NCI-H1436 treated with DMSO at 0.1 percent for 48 hours (cell line): Measurements from ENCODE around the gene TNFRSF21.

Experiments used
- DNase-seq: peaks from one replicate; lab custom pipeline; 2025; lab: John Stamatoyannopoulos, UW

Gene TNFRSF21

DNA sequence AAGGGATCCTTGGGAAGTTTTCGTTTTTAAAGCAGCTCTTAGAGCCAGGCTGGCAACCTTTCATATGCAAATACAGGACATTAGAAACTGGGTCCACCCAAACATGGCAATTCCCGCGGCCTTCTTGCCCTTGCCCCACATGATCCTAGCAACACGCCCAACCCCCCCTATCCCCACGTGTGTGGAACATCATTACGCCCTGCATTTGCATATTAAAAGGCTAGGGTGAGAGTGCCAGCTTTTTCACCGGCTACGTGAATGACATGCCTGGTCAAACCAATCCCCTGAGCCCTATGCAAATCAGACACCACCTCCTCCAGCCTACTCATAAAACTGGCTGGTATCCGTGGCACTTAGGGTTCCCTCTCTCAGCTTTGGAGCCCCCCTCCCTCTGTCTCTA lies 88.1 kb downstream of the TNFRSF21 start:
- no peak for DNase-seq

GRCh38 chr6:47209632-47210031 lies 100.1 kb downstream of the TNFRSF21 start:
- DNase-seq, result no peak

- DNase-seq, result no peak
Measured at GRCh38 chr6:47207261-47207660, 102.4 kb downstream of the TNFRSF21 start.

- DNase-seq, result no peak
Measured at GRCh38 chr6:47206626-47207025, 103.1 kb downstream of the TNFRSF21 start.

- DNase-seq, result no peak
Measured at GRCh38 chr6:47203938-47204611, 105.6 kb downstream of the TNFRSF21 start.

GRCh38 chr6:47203266-47203937 lies 106.3 kb downstream of the TNFRSF21 start:
- DNase-seq, result no peak

DNA sequence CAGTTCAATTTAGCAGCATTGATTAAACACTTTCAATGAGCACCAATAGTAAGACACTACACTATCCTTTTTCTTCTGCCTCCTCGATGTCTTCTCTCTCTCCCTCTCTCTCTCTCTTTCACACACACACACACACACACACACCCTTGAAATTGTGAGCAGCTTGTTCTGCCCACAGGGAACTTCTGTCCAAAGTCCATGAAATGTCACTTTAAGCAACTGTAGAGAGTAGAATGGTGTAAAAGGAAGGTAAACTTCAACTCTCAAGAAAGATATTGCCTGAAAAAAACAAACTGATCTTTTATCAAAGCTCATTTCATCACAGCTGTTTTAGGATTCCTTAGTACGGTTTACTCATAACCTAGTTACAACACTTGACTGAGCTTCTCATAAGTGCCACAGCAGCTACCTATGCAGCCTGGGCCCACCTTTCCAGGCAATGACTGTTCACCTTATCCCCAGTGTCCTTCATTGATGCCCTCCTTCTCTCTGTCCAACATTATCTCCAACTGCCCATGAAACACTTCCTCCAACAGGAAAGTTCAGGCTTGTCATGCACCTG lies 107.0 kb downstream of the TNFRSF21 start:
- no peak for DNase-seq

DNA sequence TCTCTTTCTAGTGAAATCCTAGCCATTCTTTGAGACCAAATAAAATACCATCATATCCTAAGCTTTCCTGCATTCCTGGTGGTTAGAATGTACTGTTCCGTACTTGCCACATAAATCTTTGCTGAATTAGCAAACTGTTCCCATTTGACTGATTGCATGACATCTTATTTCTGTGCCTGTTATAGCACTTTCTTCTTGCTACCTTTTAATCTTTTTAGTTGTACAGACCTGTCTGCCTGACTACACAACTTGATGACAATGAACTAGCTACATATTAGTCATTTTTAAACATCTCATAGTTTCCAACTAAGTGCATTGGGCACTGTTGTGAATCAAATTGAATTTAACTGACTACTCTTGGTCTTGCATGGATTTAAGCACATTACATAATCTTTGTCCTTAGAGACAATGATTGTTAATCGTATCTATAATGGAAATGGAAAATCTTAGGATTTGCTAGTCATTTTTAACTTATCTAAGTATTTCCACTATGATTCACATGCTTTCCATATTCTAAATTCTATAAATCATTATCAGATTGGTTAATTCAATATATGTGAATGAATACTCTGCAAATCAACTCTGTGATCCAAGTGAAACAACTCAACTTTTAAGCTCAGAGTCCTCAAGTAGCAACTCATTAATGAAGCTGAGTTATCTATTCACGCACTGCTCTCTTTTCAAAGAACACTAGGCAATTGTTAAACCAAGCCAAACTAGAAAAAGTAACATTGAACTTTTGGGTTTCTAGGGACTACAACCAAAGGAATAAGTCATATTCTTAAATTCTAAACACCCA lies 109.0 kb downstream of the TNFRSF21 start:
- DNase-seq, result no peak

- no peak for DNase-seq
Measured at GRCh38 chr6:47197682-47198640, 111.7 kb downstream of the TNFRSF21 start.

DNA sequence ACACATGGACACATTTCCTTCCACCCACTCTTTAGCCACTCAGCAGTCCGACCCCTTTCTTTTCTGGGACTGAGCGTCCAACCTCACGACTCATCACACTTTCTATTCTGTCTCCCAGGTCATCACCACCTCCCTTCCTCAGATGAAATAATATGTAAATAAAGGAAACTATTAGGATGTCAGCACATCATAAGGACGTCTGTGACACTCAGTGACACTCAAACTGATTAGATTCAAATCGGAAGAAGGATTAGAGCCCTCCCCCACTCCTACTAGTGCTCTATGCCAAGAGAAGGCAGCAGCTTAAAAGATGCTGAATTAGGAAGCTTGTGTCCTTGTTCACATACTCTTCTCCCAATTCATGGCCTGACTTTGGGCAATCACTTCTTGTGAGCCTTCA lies 113.6 kb downstream of the TNFRSF21 start:
- no peak for DNase-seq

- DNase-seq, result no peak
Measured at GRCh38 chr6:47195011-47195650, 114.6 kb downstream of the TNFRSF21 start.

DNA sequence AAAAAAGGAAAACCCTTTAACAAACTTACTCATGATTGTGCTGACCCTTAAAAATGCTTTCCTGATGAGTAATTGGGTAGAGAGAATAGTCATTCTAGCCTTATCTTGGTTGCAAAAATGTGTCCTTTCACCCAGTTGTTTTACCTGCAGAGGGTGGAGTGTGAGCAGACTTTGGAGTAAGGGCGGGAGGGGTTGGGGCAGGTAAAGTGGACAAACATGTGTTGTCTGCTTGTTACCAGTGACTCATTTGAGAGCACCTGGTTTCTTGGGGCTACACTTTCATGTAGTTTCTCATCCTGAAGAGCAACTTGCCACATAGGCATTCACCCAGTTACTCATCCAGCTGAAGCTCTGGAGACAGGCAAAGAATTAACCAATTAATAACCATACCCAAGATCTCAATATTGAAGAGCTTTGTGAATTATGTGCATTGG lies 121.1 kb downstream of the TNFRSF21 start:
- no peak for DNase-seq

GRCh38 chr6:47187893-47188587 lies 121.7 kb downstream of the TNFRSF21 start:
- DNase-seq, result no peak

DNA sequence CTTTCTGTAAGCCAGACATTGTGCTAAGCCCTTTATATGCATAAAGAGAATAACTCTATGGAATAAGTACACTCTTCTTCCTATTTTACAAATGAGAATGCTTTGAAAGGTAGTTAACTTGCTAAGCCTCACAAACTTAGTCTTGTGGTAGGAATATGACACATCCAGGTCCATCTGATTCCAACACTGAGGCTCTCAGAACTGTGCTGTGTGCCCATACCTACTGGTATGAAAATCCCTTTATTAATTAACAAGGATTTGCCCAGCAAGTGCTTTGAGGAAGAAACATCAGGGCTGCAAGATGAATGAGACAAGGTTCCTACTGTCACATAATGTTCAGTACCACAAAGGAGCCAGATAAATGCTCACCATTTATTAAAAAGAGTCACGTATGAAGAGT lies 122.6 kb downstream of the TNFRSF21 start:
- no peak for DNase-seq

DNA sequence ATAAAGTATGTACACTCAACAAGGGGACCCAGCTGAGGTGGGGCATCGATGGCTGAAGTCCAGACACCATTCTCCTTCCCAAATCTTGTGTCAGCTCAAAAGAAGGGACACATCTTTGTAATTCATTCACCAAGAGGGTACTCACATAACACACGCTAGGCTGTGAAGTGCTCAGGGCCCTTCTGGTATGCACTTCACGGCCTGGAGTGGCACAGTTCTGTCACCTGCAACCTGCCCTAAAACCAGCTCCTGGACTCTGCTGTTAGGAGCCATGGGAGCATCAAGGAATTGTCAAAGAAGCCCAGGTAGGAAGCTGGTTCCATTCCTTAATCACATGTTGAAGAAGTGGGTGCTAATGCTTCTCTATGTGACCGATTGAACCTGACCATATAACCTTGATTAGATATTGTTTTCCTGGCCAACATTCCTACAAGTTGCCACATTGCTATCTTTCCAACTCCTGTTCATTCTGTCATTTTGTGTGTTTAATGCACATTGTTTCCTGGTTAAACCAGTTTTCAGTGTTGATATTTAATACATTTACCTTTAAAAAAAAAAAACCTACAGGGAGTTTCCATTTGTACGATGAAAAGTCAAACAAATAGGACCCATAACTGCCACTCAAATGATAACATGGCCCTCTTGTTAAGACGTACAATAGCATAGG lies 127.3 kb downstream of the TNFRSF21 start:
- DNase-seq, result no peak

GRCh38 chr6:47181681-47182080 lies 128.0 kb downstream of the TNFRSF21 start:
- DNase-seq, result no peak
